Measurements from ENCODE around the gene GRB2. TPM values are rescaled to one million over a fixed set of nuclear protein-coding genes. Genes with fewer than 3 reads are reported as not detected.
"Not testable (repeated sequence)": the region's sequence is repeated elsewhere in the genome, so short reads cannot be mapped to it uniquely, and the experiment has no call there.

The GRB2 gene
- polyA plus RNA-seq, 1 donor = 158 TPM

DNA sequence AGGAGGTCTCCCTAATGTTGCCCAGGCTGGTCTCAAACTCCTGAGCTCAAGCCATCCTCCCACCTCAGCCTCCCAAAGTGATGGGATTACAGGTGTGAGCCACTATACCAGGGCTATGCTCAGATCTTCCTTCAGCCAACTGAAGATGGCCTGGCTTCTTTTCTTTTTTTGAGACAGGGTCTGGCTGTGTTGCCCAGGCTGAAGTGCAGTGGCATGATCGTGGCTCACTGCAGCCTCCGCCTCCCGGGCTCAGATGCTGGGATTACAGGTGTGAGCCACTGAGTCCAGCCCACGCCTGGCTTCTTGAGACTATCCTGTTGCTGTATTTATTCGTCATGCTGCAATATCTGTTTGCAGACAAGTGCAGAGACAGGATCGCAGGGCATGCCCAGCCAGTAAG lies 120.4 kb downstream of the GRB2 start:
- DNase-seq (ENCODE audit: low read depth) = no peak

DNA sequence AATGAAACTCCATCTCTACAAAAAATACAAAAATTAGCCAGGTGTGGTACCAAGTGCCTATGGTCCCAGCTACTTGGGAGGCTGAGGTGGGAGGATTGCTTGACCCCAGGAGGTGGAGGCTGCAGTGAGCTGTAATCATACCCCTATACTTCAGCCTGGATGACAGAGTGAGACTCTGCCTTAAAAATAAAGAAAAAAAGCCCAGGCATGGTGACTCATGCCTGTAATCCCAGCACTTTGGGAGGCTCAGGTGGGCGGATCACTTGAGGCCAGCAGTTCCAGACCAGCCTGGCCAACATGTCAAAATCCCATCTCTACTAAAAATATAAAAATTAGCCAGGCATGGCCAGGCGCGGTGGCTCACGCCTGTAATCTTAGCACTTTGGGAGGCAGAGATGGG lies 125.3 kb downstream of the GRB2 start:
- DNase-seq (ENCODE audit: low read depth) = not testable (repeated sequence)

DNA sequence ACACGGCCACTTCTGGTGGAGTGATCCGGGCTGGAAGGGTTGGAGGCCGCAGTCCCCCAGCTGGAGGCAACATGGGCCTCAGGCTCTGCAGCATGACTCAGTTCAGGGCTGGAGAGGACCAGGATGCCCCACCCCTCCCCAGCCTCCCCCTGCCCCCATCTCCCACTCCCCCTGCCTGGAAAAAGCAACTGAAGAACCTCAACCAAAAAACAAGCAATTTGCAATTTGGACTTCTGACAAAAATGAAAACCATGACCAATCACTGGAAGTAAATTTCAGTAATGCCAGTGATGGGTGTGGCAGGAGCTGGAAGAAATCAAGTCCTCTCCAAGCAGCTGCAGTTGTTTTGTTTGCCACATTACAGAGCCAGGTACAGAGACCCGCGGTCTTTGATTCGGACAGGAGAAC lies 127.8 kb downstream of the GRB2 start:
- DNase-seq (ENCODE audit: low read depth) = no peak

DNA sequence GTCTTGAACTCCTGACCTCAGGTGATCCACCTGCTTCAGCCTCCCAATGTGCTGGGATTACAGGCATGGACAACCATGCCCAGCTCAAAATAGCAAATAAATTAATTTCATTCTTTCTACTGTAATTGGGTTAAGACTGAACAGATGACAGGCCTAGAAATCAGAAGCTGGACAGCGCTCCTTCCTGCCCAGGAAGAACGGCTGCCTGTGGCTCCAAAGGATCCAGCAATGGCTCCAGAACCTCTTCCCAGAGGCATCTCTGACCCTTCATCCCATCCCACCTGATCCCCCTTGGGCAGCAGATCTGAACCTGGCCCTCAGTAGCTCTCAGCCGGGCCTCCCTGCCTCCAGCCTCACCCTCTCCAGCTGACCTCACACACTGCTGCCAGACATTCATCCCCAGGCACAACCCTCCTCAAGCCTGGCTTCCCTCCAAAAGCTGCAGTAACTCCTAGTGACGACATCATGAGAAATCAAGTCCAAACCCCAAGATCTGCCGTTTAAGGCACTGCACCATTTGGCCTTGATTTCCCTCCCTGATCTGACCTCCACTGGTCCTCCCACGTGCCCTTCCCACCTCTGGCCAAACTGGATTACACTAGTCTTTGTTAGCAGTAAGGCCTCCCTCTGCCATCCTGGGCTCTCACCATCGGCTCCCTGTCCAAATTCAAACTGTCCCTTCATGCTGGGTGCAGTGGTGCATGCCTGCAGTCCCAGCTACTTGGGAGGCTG lies 131.3 kb downstream of the GRB2 start:
- DNase-seq (ENCODE audit: low read depth) = no peak

DNA sequence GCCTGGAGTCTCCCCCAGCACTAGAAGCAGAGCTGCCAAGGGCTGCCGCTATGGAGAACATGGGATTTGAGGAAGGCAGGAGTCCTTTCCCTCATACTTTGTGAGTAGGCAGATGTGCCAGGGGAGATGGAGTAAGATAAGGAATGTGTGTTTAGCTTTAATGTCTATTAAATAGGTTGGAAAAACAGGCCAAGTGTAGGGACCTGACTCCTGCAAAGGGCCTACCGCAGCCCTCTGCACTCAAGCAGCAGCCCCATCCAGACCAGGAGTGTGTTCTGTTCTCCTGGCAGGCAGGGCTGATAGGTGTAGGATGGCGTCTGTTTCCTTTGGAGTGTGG lies 132.7 kb downstream of the GRB2 start:
- no peak for DNase-seq (ENCODE audit: low read depth)

DNA sequence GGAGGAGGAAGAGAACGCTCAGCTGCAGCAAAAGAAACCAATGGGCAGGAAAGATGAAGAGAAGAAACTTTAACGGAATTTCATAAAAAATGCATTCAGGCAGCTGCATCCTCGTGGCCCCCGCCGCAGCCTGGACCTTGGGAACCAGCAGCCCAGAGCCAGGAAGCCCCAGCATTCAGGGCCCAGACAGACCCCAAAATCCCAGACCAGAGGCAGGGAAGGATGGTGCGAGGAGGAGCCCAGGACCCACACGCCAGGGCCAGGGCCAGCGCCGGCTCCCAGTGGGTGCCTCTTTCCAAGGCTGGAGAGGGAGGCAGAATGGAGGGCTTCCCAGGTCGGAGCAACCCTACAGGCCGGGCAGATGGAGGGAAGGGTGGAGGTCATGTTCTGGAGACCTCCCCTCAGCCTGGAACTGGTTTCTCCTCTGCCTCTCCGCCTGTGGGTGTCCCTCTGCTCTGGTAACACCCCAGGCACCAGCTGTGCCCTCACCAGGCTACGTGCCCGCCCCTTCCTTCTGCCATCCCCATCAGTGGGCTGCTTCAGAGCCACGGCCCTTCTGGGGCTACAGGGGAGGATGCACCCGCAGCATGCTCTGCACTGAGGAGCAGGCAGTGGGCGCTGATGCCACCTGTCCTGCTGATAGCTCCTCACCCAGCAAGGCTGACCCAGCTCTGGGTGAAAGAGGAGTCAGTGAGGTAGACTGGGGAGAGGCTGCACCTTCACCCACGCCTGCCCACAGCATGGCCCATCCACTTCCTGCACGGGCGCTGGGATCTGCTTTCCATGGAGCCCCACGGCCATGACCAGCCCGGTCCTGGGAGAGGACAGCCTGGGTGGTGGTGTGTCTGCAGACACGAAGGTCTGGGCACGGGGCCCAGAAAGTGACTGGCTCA lies 133.3 kb downstream of the GRB2 start:
- no peak for DNase-seq (ENCODE audit: low read depth)

DNA sequence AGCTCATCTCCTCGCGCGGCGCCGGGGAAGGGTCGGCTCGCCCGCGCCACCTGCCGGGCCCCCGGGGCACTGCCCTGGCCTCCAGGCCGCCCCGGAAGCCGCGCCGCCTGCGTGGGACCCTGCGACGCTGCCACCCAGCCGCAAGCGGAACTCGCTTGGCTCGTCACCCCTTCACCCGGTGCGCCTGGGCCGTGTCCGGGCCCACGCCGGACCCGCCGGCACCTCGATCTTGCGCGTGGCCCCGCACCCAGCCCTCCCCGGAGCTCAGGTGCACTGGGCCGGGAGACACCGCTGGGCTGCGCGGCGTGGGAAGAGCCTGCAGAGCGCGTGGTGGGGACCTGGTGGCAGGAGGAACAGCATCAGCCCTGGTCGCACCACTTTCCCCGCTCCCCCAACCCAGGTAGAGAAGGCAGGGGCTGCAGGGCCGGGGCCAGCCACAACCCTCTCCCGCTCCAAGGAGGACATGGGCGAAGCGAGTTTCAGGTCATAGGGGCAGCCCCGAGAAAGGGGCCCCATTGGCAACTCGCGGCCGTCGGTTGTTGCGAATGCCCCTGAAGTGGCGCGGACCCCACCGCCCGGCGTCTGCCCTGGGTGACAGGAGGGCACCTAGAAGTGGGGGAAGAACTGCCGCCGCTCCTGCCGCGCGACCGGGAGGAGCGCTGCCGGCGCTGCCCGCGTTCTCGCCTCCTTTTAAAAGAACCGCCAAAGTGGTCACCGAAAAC lies 134.1 kb downstream of the GRB2 start:
- DNase-seq (ENCODE audit: low read depth) = no peak

DNA sequence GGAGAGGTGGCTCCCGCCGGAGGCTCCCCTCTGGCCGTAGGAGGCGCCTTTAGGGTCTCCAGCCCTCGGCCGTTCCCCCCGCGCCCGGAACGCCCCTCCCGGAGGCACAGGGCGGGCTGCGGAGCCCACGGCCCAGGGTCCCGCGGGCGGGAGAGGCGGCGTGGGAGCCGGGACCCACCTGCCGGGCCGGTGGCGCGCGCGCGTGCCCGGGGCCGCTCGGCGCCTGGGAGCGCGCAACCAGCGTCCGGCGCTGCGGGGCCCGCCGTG lies 134.6 kb downstream of the GRB2 start, which contains the start of gene MIF4GD:
TSS of gene MIF4GD (minus strand) at position 266 of the 267 bp plus-strand sequence. CDS start 1,036 bp downstream, outside the sequence.
- DNase-seq (ENCODE audit: low read depth) = no peak

DNA sequence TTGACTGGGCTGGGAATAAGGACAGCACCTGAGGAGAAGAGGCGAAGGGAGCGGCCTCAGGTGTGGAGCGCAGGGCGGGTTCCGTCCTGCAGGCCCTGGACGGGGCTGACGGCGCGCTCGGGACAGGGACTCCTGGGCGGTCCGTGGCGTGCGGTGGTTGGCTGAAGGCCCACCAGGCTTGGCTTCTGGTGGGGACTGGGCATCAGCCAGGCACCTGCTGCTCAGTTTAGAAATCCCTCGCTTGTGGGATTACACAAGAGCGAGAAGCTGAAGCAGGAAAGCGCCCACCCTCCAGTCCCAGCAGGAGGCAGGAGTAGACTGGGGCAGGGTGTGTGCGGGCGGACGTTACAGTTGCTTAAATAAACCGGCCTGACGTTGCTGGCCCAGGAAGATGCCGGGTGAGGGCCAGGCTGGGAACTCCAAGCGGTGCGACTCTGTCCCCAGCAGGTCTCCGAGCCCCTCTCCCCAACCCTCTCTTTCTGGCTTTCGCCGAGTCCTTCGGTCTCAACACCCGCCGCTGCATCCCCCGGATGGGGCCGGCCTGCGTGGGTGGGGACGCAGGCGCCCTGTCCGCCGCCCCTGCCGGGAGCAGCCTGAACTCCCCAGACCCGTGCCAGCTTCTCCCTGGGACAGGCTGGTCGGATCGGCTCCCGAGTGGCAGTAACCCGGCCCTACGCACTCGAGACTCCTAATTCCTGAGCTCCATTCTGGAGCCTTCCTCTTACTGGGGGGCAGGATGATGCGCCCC lies 135.1 kb downstream of the GRB2 start:
- DNase-seq (ENCODE audit: low read depth) = no peak

DNA sequence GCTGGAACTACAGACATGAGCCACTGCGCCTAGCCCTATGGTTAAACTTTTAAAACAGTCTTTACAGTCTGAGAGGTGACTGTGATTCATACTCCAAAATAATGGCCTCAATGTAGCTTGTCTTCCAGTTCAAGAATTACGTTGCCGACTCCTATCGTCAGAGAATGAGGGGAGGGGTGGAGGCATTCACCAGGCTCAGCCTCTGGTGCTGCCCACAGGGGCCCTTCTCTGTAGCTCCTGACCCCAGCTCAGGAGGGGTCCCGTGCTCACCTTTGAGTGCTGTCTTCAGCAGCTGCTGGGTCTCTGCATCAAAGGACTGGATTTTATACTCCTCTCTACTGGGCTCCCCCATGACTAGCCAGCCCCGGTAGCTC lies 135.6 kb downstream of the GRB2 start:
- no peak for DNase-seq (ENCODE audit: low read depth)

Other genes with a start within 250 kb of the GRB2 start
- gene SUMO2, start 222.7 kb downstream of the GRB2 start, polyA plus RNA-seq (ENCODE audit: insufficient read length) = 334 TPM
- 34.4 TPM for gene NUP85, start 200.0 kb downstream of the GRB2 start, polyA plus RNA-seq (ENCODE audit: insufficient read length)
- 29.9 TPM for gene GGA3, start 144.1 kb downstream of the GRB2 start, polyA plus RNA-seq (ENCODE audit: insufficient read length)
- 65.0 TPM for gene MRPS7, start 143.8 kb downstream of the GRB2 start, polyA plus RNA-seq (ENCODE audit: insufficient read length)
- gene MIF4GD, start 134.4 kb downstream of the GRB2 start, polyA plus RNA-seq (ENCODE audit: insufficient read length) = 15.1 TPM
- 4.9 TPM for gene SLC25A19, start 116.2 kb downstream of the GRB2 start, polyA plus RNA-seq (ENCODE audit: insufficient read length)
- gene TMEM94, start 51.0 kb upstream of the GRB2 start, polyA plus RNA-seq (ENCODE audit: insufficient read length) = 54.0 TPM
- gene CASKIN2, start 109.9 kb upstream of the GRB2 start, polyA plus RNA-seq (ENCODE audit: insufficient read length) = 20.1 TPM
- gene TSEN54, start 110.8 kb upstream of the GRB2 start, polyA plus RNA-seq (ENCODE audit: insufficient read length) = 19.4 TPM
- gene LLGL2, start 120.0 kb upstream of the GRB2 start, polyA plus RNA-seq (ENCODE audit: insufficient read length) = 6.4 TPM
- gene MYO15B, start 182.1 kb upstream of the GRB2 start, polyA plus RNA-seq (ENCODE audit: insufficient read length) = 112 TPM
- gene SMIM5, start 227.8 kb upstream of the GRB2 start, polyA plus RNA-seq (ENCODE audit: insufficient read length) = 9.2 TPM

All from forelimb muscle (tissue), 1 donor.